Activated CD4-positive, CD25-positive, alpha-beta regulatory T cell (primary cell): ENCODE results near the gene LGALS4.
A peak's percentile ranks its signal among the peaks of the same experiment; 100 is the strongest.
"Not testable (repeated sequence)": the region's sequence is repeated elsewhere in the genome, so short reads cannot be mapped to it uniquely, and the experiment has no call there.

Source experiments
- DNase-seq, 4 experiments: peaks; one replicate each; lab custom pipeline; 2025; lab: John Stamatoyannopoulos, UW

Gene LGALS4

DNA sequence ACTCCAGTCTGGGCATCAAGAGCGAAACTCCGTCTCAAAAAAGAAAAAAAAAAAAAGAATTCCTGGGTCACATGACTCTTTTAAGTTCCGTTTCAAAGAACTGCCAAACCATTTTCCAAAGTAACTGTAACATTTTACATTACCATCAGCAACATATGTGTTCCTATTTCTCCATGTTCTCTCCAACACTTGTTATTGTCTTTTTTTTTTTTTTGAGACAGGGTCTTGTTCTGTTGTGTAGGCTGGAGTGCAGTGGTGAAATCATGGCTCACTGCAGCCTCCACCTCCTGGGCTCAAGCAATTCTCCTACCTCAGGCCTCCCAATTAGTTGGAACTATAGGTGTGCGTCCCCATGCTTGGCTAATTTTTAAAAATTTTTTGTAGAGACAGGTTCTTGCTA, 17.2 kb downstream of the LGALS4 start:
- DNase-seq, result no peak

GRCh38 chr19:38793671-38794070, 19.1 kb downstream of the LGALS4 start:
- no peak for DNase-seq

DNA sequence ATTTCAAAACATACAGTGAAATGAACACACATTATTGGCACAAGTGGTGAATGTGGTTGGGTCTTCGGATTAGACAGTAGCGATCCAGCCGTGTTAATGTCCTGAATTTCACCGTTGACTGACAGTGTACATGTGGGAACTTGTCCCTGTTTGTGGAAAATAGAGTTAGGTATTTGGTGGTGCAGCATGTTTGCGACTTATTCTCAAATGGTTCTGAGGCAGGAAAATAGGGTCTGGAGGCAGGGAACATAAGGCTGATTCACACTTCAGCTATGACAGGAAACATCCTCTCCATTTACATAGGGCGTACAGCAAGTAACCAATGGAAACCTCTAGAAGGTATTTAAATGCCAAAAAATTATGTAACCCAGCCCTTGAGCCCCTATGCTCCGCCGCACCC, 19.6 kb downstream of the LGALS4 start:
- no peak for DNase-seq

GRCh38 chr19:38792250-38793111, 20.3 kb downstream of the LGALS4 start:
- DNase-seq, result peak; percentile 5 to 10 (median 8)

DNA sequence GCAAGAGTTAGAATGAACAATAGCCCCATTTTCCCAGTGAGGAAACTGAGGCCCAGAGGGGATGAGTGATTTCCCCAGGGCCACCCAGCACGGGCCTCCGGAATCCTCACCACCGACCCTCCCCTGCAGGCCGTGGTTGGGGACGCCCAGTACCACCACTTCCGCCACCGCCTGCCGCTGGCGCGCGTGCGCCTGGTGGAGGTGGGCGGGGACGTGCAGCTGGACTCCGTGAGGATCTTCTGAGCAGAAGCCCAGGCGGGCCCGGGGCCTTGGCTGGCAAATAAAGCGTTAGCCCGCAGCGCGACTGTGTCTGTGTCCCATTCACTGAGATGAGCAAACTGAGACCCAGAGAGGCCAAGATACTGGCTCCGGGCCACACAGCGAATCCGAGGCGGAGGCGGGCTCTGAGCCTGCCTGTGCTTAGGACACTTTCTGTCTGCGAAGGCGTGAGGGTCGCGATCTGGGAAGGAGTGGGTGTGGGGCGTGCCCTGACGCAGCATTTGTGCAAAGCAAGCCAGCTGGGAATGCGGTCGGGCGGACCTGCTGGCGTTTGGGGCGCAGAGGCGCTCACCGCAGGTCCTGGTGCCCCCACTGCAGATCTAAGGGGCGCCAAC, 21.2 kb downstream of the LGALS4 start:
- not testable (repeated sequence) for DNase-seq

GRCh38 chr19:38790507-38791403, 22.0 kb downstream of the LGALS4 start:
- DNase-seq, result not testable (repeated sequence)

- no peak for DNase-seq
These were observed 24.1 kb downstream of the LGALS4 start, which contains the start of gene LGALS7B for GRCh38 chr19:38788478-38789243. TSS of gene LGALS7B (plus strand) at chr19:38789200. CDS start at chr19:38789227, 27 bp downstream.

- no peak for DNase-seq
These were observed 26.0 kb downstream of the LGALS4 start for GRCh38 chr19:38786572-38787265.

DNA sequence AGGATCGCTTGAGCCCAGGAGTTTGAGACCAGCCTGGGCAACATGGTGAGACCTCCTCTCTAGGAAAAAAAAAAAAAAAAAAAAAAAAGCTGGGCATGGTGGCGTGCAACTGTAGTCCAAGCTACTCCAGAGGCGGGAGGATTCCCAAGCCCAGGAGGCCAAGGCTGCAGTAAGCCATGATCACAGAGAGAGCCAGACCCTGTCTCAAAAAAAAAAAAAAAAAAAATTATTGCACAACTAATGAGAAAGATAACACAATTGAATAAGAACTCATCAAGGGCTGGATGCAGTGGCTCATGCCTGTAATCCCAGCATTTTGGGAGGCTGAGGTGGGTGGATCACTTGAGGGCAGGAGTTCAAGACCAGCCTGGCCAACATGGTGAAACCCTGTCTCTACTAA, 26.7 kb downstream of the LGALS4 start:
- not testable (repeated sequence) for DNase-seq

DNA sequence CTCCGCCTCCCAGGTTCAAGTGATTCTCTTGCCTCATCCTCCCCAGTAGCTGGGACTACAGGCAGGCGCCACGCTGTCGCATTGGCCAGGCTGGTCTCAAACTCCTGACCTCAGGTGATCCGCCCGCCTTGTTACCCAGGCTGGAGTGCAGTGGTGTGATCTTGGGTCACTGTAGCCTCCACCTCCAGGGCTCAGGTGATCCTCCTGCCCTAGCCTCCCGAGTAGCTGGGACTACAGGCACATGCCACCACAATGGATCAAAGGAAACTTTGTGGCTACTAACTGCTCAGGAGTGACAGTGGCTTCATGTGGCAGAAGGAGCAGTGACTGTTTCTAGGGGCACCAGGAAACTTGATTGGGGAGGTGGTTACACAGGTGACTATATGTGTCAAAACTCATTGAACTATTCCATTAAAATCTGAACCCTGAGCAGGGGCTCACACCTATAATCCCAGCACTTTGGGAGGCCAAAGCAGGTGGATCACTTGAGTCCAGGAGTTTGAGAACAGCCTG, 27.5 kb downstream of the LGALS4 start:
- DNase-seq, result no peak

DNA sequence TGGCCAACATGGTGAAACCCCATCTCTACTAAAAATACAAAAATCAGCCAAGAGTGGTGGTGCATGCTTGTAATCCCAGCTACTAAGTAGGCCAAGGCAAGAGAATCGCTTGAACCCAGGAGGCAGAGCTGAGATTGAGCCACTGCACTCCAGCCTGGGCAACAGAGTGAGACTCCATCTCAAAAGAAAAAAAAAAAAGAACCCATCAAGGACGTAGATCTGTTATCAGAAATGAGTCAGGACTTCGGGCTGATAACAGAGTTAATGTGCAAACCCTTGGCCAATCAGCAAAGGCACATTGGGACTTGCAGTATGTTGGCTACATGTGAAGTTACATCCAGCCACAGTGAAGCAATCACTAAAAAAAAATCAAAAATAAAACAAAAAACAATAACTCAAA, 28.5 kb downstream of the LGALS4 start:
- DNase-seq, result no peak

- DNase-seq, result not testable (repeated sequence)
These were observed 30.5 kb downstream of the LGALS4 start for GRCh38 chr19:38782212-38782611.

- DNase-seq, result no peak
These were observed 31.7 kb downstream of the LGALS4 start for GRCh38 chr19:38781058-38781457.

DNA sequence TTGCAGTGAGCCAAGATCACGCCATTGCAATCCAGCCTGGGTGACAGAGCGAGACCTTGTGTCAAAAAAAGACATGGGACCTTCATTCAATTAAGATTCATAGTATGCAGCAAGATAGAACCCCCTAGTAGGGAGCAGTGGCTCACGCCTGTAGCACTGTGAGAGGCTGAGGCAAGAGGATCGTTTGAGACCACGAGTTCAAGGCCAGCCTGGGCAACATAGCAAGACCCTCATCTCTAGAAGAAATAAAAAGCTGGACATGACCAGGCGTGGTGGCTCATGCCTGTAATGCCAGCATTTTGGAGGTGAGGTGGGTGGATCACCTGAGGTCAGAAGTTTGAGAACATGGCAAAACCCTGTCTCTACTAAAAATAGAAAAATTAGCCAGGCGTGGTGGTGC, 32.3 kb downstream of the LGALS4 start:
- DNase-seq, result no peak

- no peak for DNase-seq
These were observed 34.0 kb downstream of the LGALS4 start for GRCh38 chr19:38778733-38779132.

GRCh38 chr19:38774181-38774950, 38.4 kb downstream of the LGALS4 start:
- DNase-seq, result no peak

- no peak for DNase-seq
These were observed 39.1 kb downstream of the LGALS4 start, which contains the start of gene LGALS7 for GRCh38 chr19:38773469-38774177. TSS of gene LGALS7 (minus strand) at chr19:38773517. CDS start at chr19:38773492, 25 bp downstream.

- DNase-seq, result not testable (repeated sequence)
These were observed 41.2 kb downstream of the LGALS4 start for GRCh38 chr19:38771569-38771968.

- not testable (repeated sequence) for DNase-seq
These were observed 41.8 kb downstream of the LGALS4 start for GRCh38 chr19:38770949-38771275.
